Stomach smooth muscle (tissue), 2 donors: ENCODE data around the gene SMIM3.
"Not testable (repeated sequence)": the region's sequence is repeated elsewhere in the genome, so short reads cannot be mapped to it uniquely, and the experiment has no call there.

Experiments
- H3K27ac ChIP-seq: one replicate; pipeline ENCODE4 v1.7.0; 2013; ENCODE audit warnings: mild to moderate bottlenecking, low read length, inconsistent platforms
- H3K27me3 ChIP-seq, 2 donors: one replicate each; pipeline ENCODE4 v1.7.0; 2013; ENCODE audit warnings: low read length in 2 of 2; ENCODE audit not compliant: insufficient read depth in 2 of 2, control insufficient read depth in 1 of 2
- H3K36me3 ChIP-seq, 2 donors: one replicate each; pipeline ENCODE4 v1.7.0; 2013; ENCODE audit warnings: low read length in 2 of 2; ENCODE audit not compliant: control insufficient read depth in 2 of 2, insufficient read depth in 2 of 2
- H3K4me1 ChIP-seq: one replicate; pipeline ENCODE4 v1.7.0; 2013; ENCODE audit warnings: low read length; ENCODE audit not compliant: control insufficient read depth, insufficient read depth
- H3K4me3 ChIP-seq, 2 donors: one replicate each; pipeline ENCODE4 v1.7.0; 2013; ENCODE audit warnings: low read length in 2 of 2
- H3K9ac ChIP-seq, 2 donors: one replicate each; pipeline ENCODE4 v1.7.0; 2013; ENCODE audit warnings: low read length in 2 of 2, mild to moderate bottlenecking in 1 of 2
- H3K9me3 ChIP-seq, 2 donors: one replicate each; pipeline ENCODE4 v1.7.0; 2013; ENCODE audit warnings: low read length in 2 of 2; ENCODE audit not compliant: control insufficient read depth in 2 of 2
- donor health status: healthy.
- donor health status: Pancreatic carcinoma.

Gene SMIM3

DNA sequence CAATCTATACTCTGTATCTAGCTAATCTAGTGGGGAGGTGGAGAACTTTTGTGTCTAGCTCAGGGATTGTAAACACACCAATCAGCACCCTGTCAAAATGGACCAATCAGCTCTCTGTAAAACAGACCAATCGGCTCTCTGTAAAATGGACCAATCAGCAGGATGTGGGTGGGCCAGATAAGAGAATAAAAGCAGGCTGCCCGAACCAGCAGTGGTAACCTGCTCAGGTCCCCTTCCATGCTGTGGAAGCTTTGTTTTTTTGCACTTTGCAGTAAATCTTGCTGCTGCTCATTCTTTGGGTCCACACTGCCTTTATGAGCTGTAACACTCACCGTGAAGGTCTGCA, 67.7 kb downstream of the SMIM3 start, which contains the start of gene IRGM:
IRGM (plus strand) TSS at position 214 of the 346 bp plus-strand sequence. CDS start 1,603 bp downstream, outside the sequence.
- H3K4me1 ChIP-seq, H3K4me3 ChIP-seq, H3K36me3 ChIP-seq, H3K27me3 ChIP-seq, H3K9ac ChIP-seq, H3K27ac ChIP-seq, H3K9me3 ChIP-seq: not testable (repeated sequence)
